Measurements from ENCODE around the gene DOCK6. TPM values are rescaled to one million over a fixed set of nuclear protein-coding genes. Genes with fewer than 3 reads are reported as not detected.
A peak's percentile ranks its signal among the peaks of the same experiment; 100 is the strongest.

The DOCK6 gene
- total and polyA plus RNA-seq, 2 of the 13 experiments (the other 11 are each of a cell fraction or from before 2014, with no cell fraction given): 5.4 to 38.1 TPM

GRCh38 chr19:11242864-11243797 is 19.2 kb downstream of the DOCK6 start (continued):
- TF ChIP-seq LCORL (IDR thresholded peaks at IDR 0.05): no peak
- peak; percentile 68 for TF ChIP-seq LCORL (CRISPR knock-in tag; IDR thresholded peaks at IDR 0.05)
- no peak for TF ChIP-seq ZMYM4 (CRISPR knock-in tag; IDR thresholded peaks at IDR 0.05)
- no peak for TF ChIP-seq NR2F2 (IDR thresholded peaks at IDR 0.05; ENCODE audit: borderline replicate concordance, low read depth)
- no peak for TF ChIP-seq ZNF337 (CRISPR knock-in tag; IDR thresholded peaks at IDR 0.05; ENCODE audit: borderline replicate concordance, low read depth)
- TF ChIP-seq SP140L (CRISPR knock-in tag; IDR thresholded peaks at IDR 0.05; ENCODE audit: borderline replicate concordance): no peak
- TF ChIP-seq TBP (CRISPR knock-in tag; IDR thresholded peaks at IDR 0.05): no peak
- TF ChIP-seq ARID4A (CRISPR knock-in tag; IDR thresholded peaks at IDR 0.05; ENCODE audit: borderline replicate concordance): peak; percentile 33; the same call in 1 of the 2 replicates
- TF ChIP-seq ZNF138 (CRISPR knock-in tag; IDR thresholded peaks at IDR 0.05; ENCODE audit: low read depth): no peak
- TF ChIP-seq ZNF317 (CRISPR knock-in tag; IDR thresholded peaks at IDR 0.05): no peak
- no peak for TF ChIP-seq SMC3 (IDR thresholded peaks at IDR 0.05; ENCODE audit: low read length)
- no peak for TF ChIP-seq MTERF4 (CRISPR knock-in tag; IDR thresholded peaks at IDR 0.05)
- no peak for TF ChIP-seq TRIM22 (IDR thresholded peaks at IDR 0.05)
- 0 out of 2 replicates have a peak, but pooled peaks have one; percentile 27 for TF ChIP-seq HOXD1 (CRISPR knock-in tag; IDR thresholded peaks at IDR 0.05)
- no peak for TF ChIP-seq ZNF512B (CRISPR knock-in tag; IDR thresholded peaks at IDR 0.05; ENCODE audit: borderline replicate concordance)
- TF ChIP-seq ZNF816 (CRISPR knock-in tag; IDR thresholded peaks at IDR 0.05; ENCODE audit: borderline replicate concordance): no peak
- no peak; the same call in 1 of the 2 replicates for TF ChIP-seq IRF9 (CRISPR knock-in tag; IDR thresholded peaks at IDR 0.05; ENCODE audit: borderline replicate concordance)

Measured in HepG2 (cell line).